Right ventricle myocardium superior (tissue), 1 donor: ENCODE results near the gene DACT1. TPM values are rescaled to one million over a fixed set of nuclear protein-coding genes. Genes with fewer than 3 reads are reported as not detected.

Source experiments
- ATAC-seq: fragments of 200-7000 bp; cut with Tn5 transposase; one replicate; pipeline ENCODE4 v1.9.1; 2020; ENCODE audit warnings: mild to moderate bottlenecking; ENCODE audit not compliant: poor library complexity
- DNase-seq: peaks from one replicate; pipeline ENCODE4 v3.0.0-alpha.2; 2020
- intact Hi-C: fragments of 100-400 bp; cut with DNase I; formaldehyde crosslinking; loops from one replicate; pipeline ENCODE4 v1.11.2; 2022
- total RNA-seq: library from RNA; stranded (reverse); fragmentation: NEBNext Ultra II Directional; extraction: Animal tissue kit (Norgen Biotek cat#: 25700); gene quantifications from one replicate; pipeline ENCODE4 v1.2.1, GENCODE V29; 2021
- donor health status: DM: no; HTN: yes; CAD: no; lungs with severe emphysema.

DACT1 gene
- total RNA-seq, 1 donor from 2014 or later: 2.4 TPM

- intact Hi-C loops: no loop called here
- ATAC-seq (no peak), DNase-seq (no peak)
Measured at GRCh38 chr14:58697266-58697929, 59.6 kb downstream of the DACT1 start.

Other genes starting within 250 kb of the DACT1 start
- not detected for gene TOMM20L, start 242.0 kb upstream of the DACT1 start, total RNA-seq
- gene TIMM9, start 210.4 kb upstream of the DACT1 start, total RNA-seq: 27.6 TPM
- gene KIAA0586, start 210.2 kb upstream of the DACT1 start, total RNA-seq: 9.8 TPM